GM19025 (cell line): ENCODE data around the gene HDAC4.

ENCODE experiments used
- ATAC-seq: cut with Tn5 transposase; IDR thresholded peaks from one replicate; pipeline ENCODE4 v1.9.1; 2021; ENCODE audit warnings: mild to moderate bottlenecking, low read depth, moderate library complexity; ENCODE audit not compliant: unreplicated experiment

Gene HDAC4

DNA sequence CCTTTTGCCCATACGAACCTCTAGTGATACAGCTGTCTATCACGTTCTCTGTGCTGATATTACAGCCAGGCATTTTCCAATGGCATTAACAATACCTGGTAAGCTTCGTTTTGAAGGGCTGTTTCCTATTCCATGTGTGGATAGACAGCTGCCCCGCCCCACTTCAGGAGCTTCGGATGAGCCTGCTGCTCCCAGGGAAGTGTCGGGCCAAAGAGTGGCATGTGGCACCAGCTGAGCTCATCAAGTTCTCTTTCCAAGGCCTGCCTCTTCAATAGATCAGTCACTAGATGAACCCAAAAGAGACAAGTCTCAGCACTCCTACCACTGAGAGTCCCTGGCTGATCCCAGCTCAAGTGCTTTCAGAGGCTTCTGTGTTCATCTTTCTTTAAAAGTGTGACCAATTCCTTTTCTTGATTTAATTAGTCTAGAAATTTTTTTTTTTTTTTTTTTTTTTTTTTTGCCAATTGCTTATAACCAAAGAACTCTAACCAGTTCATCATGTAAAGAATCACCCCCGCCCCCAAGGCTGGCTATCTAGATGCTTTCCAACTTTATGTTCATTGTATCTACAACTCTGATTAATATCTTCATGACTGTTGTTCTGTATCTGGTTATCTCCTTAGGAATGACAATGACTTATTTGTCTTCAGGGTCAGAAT lies 46.6 kb downstream of the HDAC4 start:
- ATAC-seq: no peak

DNA sequence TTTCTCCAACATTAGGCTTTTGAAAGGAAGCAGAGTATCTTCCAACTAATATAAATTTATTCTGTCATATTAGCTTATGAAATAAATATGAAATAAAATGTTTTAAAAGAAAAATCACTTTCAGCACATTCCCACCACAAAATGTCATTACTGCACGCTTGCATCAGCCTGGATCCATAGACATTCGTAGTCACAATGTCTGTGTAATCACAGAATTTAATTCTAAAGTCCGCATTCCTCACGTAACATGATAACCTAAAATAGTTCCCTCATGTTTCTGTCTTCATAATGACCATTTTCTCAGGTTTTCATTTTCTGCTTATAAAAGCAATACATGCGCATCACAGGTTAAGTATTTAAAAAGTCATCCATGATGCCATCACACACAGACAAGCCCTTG lies 47.1 kb downstream of the HDAC4 start:
- ATAC-seq: no peak

DNA sequence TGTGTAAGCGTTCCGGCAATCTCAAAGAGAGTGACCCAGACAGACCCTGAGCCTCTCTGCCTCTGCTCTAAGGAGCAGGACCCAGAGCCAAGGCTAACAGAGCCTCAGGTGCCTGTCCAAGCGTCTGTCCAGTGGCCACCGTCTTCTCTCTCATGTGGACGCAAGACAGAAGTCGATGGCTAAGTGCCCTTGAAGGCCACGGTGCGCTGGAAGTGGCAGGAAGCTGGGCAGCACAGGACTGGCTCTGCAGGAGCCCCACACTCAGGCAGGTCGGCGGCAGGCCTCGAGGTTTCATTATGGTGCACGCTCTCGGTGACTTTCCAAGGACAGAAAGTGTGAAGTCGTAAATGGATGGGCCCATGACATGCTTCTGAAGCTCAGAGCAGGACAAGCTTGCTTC lies 49.1 kb downstream of the HDAC4 start:
- no peak for ATAC-seq

DNA sequence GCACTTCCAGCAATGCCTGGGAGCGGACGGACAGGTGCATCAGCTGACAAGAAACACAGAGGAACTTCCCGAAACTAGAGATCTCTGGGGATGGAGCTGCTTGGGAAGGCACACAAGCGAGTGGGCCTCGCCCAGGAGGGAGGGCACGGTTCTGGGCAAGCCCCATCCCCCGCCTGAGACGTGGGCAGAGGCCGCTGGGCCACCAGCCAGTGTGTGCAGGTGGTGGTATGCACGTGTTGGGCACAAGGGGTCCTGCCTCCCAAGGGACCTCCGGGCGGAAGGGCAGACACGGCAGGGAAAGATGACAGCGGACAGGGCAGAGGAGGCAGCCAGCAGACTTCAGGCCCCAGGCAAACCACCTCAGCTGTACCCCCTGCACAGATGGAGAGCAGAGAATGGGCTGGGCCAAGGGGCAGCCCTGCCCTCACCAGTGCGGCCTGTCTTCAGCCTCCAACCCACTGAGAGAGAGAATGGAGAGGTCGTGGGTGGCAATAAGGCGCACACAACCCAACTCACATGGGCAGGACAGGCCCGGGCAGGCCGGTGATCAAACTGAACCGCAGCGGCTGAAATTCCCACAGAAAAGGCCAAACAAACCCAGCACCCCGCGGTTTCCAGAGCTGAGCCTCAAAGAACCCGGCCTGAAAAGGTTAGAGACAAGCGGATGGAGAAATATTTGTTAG lies 51.2 kb downstream of the HDAC4 start:
- no peak for ATAC-seq

DNA sequence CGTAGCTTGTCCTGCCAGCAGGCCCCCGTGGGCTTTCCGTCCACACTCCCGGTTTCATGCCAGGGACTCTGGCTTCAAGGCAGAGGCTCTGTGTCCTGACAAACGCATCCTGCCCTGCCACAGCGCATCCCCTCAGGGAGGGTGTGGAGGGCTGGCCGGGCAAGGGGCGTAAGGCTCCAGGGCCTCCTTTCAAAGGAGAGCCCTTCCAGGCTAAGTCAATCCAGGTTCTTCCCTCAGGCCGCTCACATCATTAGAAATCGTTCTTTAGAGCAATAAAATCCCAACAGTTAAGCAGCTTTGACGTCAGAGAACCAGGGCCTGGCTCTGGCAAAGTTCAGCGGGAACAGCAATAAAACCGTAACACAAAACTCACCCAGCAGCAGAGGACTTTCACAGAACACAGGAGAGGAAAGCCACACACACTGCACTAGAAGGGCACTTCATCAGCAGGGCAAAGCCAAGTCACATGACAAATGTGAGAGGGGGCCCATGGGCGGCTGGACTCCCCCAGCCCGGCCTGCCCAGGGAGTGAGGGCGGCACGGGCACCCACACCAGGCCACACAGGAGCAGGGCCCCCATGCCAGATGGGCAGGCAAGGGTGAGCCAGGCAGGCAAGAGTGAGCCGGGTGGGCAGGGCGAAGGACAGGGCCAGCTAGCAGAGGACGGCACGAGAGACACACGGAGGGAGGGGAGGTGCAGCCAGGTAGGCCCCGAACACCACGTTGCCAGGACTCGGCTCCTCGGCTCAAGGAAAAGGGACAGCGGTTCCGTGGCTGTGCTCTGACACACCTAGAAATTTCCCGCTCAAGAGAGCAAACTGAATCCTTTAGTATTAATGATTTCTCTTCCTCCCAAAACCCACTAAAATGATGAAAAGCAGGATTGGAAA lies 52.0 kb downstream of the HDAC4 start:
- no peak for ATAC-seq

DNA sequence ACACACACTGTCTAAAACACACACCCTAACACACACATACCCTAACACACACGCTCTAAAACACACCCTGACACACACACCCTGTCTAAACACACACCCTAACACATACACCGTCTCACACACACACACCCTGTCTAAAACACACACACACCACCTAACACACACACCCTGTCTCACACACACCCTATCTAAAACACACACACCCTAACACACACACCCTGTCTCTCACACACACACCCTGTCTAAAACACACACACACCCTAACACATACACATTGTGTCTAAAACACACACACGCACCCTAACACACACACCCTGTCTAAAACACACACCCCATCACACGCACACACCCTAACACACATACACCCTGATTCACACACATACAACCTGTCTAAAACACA lies 54.1 kb downstream of the HDAC4 start:
- no peak for ATAC-seq

DNA sequence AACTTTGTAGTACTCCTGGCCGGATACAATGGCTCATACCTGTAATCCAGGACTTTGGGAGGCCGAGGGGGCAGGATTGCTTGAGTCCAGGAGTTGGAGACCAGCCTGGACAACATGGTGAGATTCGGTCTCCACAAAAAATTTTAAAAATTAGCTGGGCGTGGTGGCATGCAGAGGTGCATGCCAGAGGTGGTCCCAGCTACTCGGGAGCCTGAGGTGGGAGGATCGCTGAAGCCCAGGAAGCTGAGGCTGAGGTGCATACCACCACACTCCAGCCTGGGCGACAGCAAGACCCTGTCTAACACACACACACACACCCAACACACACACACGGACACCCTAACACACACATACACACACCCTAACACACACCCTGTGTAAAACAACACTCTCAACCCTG lies 55.6 kb downstream of the HDAC4 start:
- no peak for ATAC-seq

DNA sequence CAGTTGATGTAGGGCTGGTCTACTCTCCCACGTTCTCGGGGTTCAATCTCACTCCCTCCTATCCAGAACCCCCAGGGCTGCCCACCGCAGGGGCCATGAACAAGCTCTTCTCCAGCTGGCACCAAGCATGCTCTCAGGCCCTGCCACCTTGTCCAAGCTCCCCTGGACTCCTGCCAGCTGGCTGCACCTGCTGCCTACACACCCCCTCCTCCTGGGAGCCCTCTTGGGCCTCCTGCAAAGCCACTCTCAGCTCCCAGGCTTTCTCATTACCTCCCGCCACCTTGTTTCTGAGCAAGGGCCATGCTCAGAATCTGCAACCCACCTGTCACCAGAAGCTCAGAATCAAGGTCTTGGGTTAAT lies 56.0 kb downstream of the HDAC4 start:
- ATAC-seq: no peak

DNA sequence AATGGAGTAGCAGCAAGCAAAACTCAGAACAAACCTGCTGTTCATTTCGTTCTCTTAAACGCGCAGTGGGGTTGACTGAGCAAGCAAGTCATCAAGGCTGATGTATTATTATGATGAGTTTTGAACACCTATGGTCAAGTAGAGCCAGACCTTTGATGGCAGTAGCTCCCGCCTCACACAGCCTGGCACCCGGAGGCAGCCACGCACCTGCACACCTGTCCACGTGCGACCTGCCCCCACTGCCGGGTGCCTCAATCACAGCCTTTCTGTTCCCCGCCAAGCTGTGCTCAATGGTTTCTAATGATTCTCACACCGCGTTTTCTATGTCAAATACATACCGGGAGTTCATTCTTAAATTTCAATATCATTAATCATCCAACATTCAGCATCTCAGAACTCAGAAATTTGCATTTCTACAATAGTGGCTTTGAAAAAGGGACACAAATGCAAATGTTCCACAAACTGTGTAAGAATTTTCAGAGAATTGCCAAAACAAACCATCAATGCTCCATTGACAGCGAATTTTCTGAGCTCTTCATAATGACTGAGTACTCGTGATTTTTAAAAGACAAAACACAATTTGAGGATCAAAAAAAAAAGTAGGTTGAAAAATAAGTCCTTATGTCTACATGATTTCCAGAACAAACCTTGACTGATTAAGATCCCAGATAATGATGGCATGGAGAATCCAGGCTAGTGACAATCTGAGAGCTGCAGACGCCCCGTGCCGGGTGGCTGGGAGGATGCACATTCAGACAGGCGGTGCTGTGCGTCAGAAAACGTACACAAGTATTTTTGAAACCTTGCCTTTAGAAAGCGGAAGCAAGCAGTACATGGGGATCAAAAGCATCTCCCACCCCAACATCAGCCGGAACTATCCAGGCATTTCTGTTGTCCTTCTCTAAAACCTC lies 56.6 kb downstream of the HDAC4 start:
- no peak for ATAC-seq

DNA sequence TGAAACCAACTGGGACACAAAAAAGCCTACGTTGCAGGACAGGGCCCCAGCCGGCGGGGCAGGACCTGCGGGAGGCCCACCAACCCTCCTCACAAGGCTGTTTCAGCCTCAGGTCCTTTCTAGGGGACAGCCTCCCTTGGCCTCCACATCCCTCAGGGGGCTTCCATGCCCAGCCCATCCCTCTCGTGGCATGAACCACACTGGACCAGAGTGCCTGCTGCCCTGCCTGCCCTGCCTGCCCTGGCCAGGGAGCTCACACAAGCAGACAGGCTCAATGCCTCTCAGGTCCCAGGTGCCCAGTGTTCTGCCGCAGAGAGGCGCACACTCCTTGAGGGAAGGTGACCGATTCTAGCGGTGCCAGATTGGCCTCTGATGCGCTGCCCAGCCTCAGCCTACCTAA lies 57.4 kb downstream of the HDAC4 start:
- ATAC-seq: no peak

DNA sequence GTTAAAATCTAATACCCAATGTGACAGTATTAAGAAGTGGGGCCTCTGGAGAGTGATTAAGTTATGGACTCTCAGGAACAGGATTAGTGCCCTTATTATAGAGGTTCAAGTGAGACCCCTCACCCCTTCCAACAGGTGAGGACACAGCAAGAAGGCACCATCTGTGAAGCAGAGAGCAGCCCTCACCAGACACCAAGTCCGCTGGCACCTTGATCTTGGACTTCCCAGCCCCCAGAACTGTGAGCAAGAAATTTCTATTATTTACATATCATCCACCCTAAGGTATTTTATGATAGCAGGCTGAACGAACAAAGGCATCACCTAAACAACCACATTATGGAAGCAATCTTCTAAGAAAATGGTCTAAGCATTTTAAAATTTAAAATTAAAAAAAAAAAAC lies 59.0 kb downstream of the HDAC4 start:
- ATAC-seq: no peak

DNA sequence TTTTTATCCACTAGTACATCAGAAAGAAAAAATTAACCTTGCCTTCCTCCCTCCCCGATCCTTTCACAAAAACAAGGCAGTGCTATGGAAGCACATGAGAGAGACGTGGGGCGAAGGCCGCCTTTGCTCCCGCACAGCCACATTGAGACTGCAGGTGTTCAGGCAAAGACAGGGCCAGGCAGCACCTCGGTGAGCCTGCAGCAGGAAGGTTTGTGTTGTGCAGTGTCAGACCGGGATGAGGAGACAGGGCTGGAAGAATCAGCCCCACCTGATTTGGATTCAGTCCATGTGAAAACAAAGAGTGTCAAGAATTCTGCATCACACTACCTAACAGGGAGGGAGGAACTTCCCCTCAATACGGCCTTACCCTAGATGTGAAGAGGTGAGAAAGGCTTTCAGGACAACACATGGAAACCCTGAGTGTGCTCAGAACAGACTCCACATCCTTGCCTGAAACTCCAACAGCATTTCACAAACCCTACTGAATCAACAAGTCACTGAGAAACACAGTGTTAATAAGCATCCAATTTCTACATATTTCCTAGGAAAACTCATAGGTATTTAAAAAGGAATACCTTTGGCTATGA lies 59.6 kb downstream of the HDAC4 start:
- no peak for ATAC-seq

DNA sequence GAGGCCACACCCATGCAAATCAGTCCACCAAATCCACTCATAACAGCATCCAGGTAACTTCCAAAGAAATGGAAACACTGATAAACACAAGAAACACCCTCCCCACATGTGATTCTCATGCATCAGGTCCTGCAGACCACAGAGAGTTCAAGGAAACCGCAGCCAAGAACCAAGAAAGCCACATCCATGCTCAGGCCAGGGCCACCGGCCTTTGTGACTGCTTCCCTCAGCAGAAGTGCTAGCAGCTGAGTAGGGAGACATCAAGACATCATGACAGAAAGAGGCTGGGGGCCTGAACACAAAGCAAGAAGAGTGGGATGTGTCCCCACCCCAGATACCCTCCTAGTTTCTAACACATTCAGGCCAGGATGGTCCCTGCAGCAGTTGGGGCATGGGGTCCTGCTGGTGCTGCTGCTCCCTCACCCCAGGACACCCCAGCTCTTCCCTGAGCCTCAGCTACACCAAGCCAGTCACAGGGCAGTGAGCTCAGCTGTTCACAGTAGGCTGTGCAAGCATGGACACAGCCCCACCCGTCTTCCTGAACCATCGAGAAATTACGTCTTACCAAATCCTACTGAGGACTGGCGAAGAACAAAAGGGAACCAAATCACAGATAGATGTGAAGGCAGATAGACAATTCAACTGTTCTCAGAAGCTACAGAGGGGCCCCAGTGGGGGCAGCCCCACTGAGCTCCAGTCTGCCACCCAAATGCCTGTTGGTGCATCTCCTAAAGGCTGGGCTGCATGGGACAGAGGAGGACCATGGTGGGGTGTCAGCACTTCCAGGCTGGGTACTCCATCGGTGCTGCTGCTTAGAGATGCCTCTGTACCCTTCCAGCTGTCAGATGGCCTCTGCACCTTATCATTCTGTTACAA lies 60.9 kb downstream of the HDAC4 start:
- no peak for ATAC-seq

DNA sequence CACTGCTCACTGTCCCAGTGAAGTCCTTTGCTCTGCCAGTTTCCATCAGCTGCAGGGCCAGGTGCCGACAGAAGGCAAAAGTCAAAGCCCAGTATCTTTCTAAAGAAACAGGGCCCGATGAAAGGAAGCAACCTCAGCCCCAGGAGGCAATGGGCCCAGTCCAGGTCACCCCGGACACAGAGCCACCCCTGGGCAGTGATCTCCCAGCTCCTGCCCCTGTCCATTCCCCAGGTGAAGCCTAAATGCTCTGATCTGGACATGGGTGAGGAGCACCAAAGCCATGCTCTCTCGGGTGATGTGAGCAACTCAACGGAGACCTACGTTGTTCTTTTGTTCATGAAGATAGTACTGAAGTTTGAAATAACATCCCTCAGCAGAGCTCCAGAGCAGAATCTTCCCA lies 61.6 kb downstream of the HDAC4 start:
- no peak for ATAC-seq

DNA sequence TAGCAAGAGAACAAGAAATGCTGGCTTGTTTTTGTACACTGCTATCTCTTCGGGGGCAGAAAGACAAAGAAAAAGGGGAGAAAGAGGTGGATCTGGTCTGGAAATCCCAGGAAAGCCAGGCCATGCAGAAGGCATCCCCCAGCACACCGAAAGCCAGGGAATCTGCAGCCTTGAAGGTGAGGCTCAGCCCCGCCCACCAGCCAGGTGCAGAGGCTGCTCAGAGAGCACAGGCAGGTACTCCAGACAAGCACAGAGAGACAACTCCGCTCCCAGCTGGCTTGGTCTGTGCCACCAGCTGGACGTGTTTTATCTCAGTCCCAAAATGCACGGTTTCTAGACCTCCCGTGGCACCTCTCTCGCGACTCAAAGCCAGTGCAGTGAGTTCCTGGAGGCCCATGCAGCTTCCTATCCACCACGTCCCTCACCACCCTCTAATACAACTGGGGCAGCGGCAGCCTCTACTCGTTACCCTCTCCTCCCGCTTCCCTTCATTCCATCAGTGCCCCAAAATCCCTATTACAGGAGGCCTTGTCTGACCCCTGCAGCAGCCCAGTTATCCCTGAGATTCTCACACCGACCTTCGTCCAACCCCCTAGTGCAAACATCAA lies 62.8 kb downstream of the HDAC4 start:
- ATAC-seq: no peak

DNA sequence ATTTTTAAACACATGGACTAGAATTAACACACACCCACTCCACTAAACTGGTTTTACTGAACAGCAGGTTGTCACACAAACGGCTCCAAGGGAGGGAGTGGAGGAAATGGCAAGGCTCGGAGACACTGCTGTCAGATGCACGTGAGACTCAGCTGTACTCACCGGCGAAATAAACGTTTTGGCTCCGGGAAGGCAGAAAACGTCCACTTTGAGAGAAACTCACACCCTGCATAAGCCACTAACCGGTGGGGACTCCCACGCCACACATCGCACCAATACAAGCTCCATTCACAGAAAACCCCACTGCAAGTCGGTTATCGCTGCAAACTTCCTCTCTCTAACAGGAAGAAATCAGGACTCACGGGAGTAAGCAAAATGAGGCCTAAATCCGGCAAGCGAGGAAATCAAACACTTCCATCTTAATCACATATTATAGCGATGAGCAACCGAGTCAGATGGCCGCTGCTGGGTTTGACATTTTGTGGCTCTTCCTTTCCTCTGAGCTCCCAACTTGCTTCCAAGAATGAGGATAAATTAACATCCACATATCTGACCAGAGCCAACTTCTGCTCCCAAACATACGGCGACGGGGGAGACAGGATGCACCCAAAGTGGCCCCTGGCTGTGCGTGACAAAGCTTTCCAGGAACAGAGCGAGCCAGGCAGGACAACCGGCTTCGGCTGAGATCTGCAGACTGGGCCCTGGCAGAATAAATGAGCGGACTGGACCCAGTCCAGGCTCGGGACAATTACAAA lies 63.5 kb downstream of the HDAC4 start:
- no peak for ATAC-seq

DNA sequence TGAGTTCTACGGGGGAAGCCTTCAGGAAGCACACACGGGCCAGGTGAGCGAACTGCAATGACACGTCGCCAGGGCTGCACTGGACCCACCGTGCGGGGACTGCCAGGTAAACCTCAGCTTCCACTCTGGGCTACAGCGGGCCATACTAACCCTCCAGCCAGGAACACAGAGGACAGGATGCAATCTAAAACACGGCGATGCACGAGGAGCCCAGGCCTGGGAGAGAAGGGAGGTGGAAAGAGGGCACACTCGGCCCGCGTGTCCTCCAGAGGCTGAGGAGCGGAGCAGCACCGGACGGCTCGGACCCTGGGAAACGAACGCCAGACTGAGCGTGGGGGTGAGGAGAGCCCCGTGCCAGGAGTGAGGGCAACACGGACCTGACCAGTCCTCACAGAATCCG lies 69.3 kb downstream of the HDAC4 start:
- no peak for ATAC-seq

DNA sequence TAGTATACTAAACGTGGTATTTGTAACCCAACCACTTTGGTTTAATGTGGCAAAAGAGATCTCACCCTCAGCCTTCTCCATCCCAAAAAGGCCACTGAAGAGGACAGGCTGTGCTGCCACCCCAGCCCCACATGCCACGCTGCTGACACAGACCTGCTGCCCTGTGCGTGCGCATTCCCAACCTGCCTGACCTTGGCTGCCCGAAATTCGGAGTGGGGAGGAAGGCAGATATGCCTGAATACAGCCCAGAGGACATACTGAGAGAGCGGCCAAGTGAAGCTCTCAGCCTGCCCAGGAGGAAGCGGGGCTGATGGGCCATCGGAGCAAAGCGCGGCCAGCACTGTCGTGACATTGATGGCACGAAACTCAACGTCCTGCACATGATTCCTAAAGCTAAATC lies 70.0 kb downstream of the HDAC4 start:
- no peak for ATAC-seq
